Type B pancreatic cell (in vitro differentiated cells): Measurements from ENCODE around the gene CERS6. TPM values are rescaled to one million over a fixed set of nuclear protein-coding genes. Genes with fewer than 3 reads are reported as not detected.
A peak's percentile ranks its signal among the peaks of the same experiment; 100 is the strongest.

Experiments used
- DNase-seq: peaks from one replicate; pipeline ENCODE4 v3.0.0; 2021; ENCODE audit warnings: mixed read lengths; ENCODE audit not compliant: unreplicated experiment; ENCODE audit errors: extremely low spot score
- H3K27ac Mint-ChIP-seq: 2 replicates; pipeline ENCODE4 v1.8.0; 2021; ENCODE audit warnings: mild to moderate bottlenecking, mixed read lengths
- H3K27me3 Mint-ChIP-seq: 2 replicates; pipeline ENCODE4 v1.8.0; 2021; ENCODE audit warnings: mixed read lengths
- H3K36me3 Mint-ChIP-seq: 2 replicates; pipeline ENCODE4 v1.8.0; 2021; ENCODE audit warnings: mixed read lengths
- H3K4me1 Mint-ChIP-seq: one replicate; pipeline ENCODE4 v1.8.0; 2021; ENCODE audit warnings: mixed read lengths; ENCODE audit not compliant: unreplicated experiment
- H3K4me3 Mint-ChIP-seq: 2 replicates; pipeline ENCODE4 v1.8.0; 2021; ENCODE audit warnings: mild to moderate bottlenecking, mixed read lengths
- H3K9me3 Mint-ChIP-seq: 2 replicates; pipeline ENCODE4 v1.8.0; 2021; ENCODE audit warnings: mixed read lengths
- CTCF ChIP-seq: fragments of 200-600 bp; sonication (generic); conservative IDR thresholded peaks from 2 replicates; pipeline ENCODE4 v1.5.0; 2021; ENCODE audit warnings: antibody characterized with exemption, mild to moderate bottlenecking
- total RNA-seq: library from RNA; stranded (reverse); gene quantifications from 2 replicates; pipeline ENCODE4 v1.2.1, GENCODE V29; 2021; ENCODE audit warnings: low replicate concordance

CERS6 gene
- total RNA-seq, 1 donor from 2014 or later: 43.0 TPM

GRCh38 chr2:168604252-168604651 lies 148.2 kb downstream of the CERS6 start:
- Mint-ChIP-seq H3K4me1 (peaks cover 12% of the 10 kb centered on the region), H3K4me3 (no peak overlapping the region), H3K36me3 (peaks cover 45% of the 10 kb centered on the region), H3K27ac (no peak overlapping the region), H3K27me3 (no peaks in the 10 kb centered on the region), H3K9me3 (peaks cover 24% of the 10 kb centered on the region)
- DNase-seq: no peak
- no peak for TF ChIP-seq CTCF

GRCh38 chr2:168607992-168608391 lies 151.9 kb downstream of the CERS6 start:
- TF ChIP-seq CTCF: no peak
- H3K9me3 Mint-ChIP-seq: peaks cover 28% of the 10 kb centered on the region
- peaks cover 41% of the 10 kb centered on the region for H3K36me3 Mint-ChIP-seq
- H3K27me3 Mint-ChIP-seq: no peaks in the 10 kb centered on the region
- no peak overlapping the region for H3K27ac Mint-ChIP-seq
- peaks cover 5% of the 10 kb centered on the region for H3K4me1 Mint-ChIP-seq
- no peak for DNase-seq
- H3K4me3 Mint-ChIP-seq: peak overlapping the region; percentile 9

GRCh38 chr2:168608796-168609195 lies 152.7 kb downstream of the CERS6 start:
- H3K27me3 Mint-ChIP-seq: no peaks in the 10 kb centered on the region
- peaks cover 29% of the 10 kb centered on the region for H3K9me3 Mint-ChIP-seq
- DNase-seq: no peak
- no peak overlapping the region for H3K4me3 Mint-ChIP-seq
- no peak for TF ChIP-seq CTCF
- peaks cover 42% of the 10 kb centered on the region for H3K36me3 Mint-ChIP-seq
- H3K4me1 Mint-ChIP-seq: peaks cover 5% of the 10 kb centered on the region
- no peak overlapping the region for H3K27ac Mint-ChIP-seq

GRCh38 chr2:168611091-168611490 lies 155.0 kb downstream of the CERS6 start:
- DNase-seq: no peak
- Mint-ChIP-seq H3K36me3 (peaks cover 41% of the 10 kb centered on the region), H3K9me3 (peaks cover 15% of the 10 kb centered on the region), H3K27me3 (no peaks in the 10 kb centered on the region), H3K4me1 (peaks cover 5% of the 10 kb centered on the region), H3K27ac (no peak overlapping the region), H3K4me3 (no peak overlapping the region)
- no peak for TF ChIP-seq CTCF

- Mint-ChIP-seq H3K36me3 (peaks cover 33% of the 10 kb centered on the region), H3K27me3 (no peaks in the 10 kb centered on the region), H3K9me3 (peaks cover 10% of the 10 kb centered on the region), H3K4me1 (peaks cover 5% of the 10 kb centered on the region), H3K27ac (peak overlapping the region; percentile 6), H3K4me3 (no peak overlapping the region)
- TF ChIP-seq CTCF: no peak
- DNase-seq: no peak
Observed at GRCh38 chr2:168611896-168612650, 156.0 kb downstream of the CERS6 start.
